ENCODE results near the gene MTREX.
A peak's percentile ranks its signal among the peaks of the same experiment; 100 is the strongest.
"Not testable (repeated sequence)": the region's sequence is repeated elsewhere in the genome, so short reads cannot be mapped to it uniquely, and the experiment has no call there.

The MTREX gene

GRCh38 chr5:55313870-55314617 is 6.3 kb downstream of the MTREX start:
- TF ChIP-seq ZFX (IDR thresholded peaks at IDR 0.05) (no peak), CTCF (conservative IDR thresholded peaks at IDR 0.05) (no peak)
- no peak overlapping the region for H3K27ac ChIP-seq

GRCh38 chr5:55316289-55316688 is 8.5 kb downstream of the MTREX start:
- no peak overlapping the region for H3K27ac ChIP-seq
- TF ChIP-seq CTCF (conservative IDR thresholded peaks at IDR 0.05) (no peak), ZFX (IDR thresholded peaks at IDR 0.05) (no peak)

GRCh38 chr5:55316837-55317236 is 9.0 kb downstream of the MTREX start:
- TF ChIP-seq CTCF (conservative IDR thresholded peaks at IDR 0.05) (no peak), ZFX (IDR thresholded peaks at IDR 0.05) (no peak)
- no peak overlapping the region for H3K27ac ChIP-seq

GRCh38 chr5:55318237-55318636 is 10.4 kb downstream of the MTREX start:
- not testable (repeated sequence) for H3K27ac ChIP-seq

GRCh38 chr5:55319491-55319890 is 11.7 kb downstream of the MTREX start:
- TF ChIP-seq CTCF (conservative IDR thresholded peaks at IDR 0.05) (no peak), ZFX (IDR thresholded peaks at IDR 0.05) (no peak)
- no peak overlapping the region for H3K27ac ChIP-seq

GRCh38 chr5:55320571-55320970 is 12.8 kb downstream of the MTREX start:
- H3K27ac ChIP-seq: no peak overlapping the region
- TF ChIP-seq CTCF (conservative IDR thresholded peaks at IDR 0.05) (no peak), ZFX (IDR thresholded peaks at IDR 0.05) (no peak)

- TF ChIP-seq CTCF (conservative IDR thresholded peaks at IDR 0.05) (no peak), ZFX (IDR thresholded peaks at IDR 0.05) (no peak)
Observed at GRCh38 chr5:55324006-55324405, 16.2 kb downstream of the MTREX start.

GRCh38 chr5:55324815-55325418 is 17.1 kb downstream of the MTREX start:
- no peak overlapping the region for H3K27ac ChIP-seq
- TF ChIP-seq ZFX (IDR thresholded peaks at IDR 0.05) (no peak), CTCF (conservative IDR thresholded peaks at IDR 0.05) (peak; percentile 87)

More at GRCh38 chr5:55324006-55324405, 16.2 kb downstream of the MTREX start:
- no peak overlapping the region for H3K27ac ChIP-seq

All from C4-2B (cell line).